B cell (primary cell): ENCODE measurements around the gene MTSS2. TPM values are rescaled to one million over a fixed set of nuclear protein-coding genes. Genes with fewer than 3 reads are reported as not detected.

Experiments
- ATAC-seq: fragments of 200-7000 bp; cut with Tn5 transposase; one replicate; pipeline ENCODE4 v1.10.0; 2021; ENCODE audit warnings: low read depth, mild to moderate bottlenecking, moderate number of reproducible peaks, moderate library complexity
- CTCF ChIA-PET: fragments of 350-600 bp; sonication (Branson Sonifier 250); formaldehyde crosslinking; loops from one replicate; lab custom pipeline; 2021; ENCODE audit warnings: antibody characterized with exemption, inconsistent platforms; lab: Charles Lee
- POLR2A ChIA-PET: fragments of 350-600 bp; sonication (Branson Sonifier 250); formaldehyde crosslinking; loops from one replicate; lab custom pipeline; 2021; ENCODE audit warnings: antibody characterized with exemption; lab: Charles Lee
- DNase-seq: peaks from one replicate; pipeline ENCODE4 v3.0.0; 2013
- H2AFZ ChIP-seq: 2 replicates; pipeline ENCODE4 v1.6.1; 2012; ENCODE audit warnings: mild to moderate bottlenecking, low read depth, low read length; ENCODE audit not compliant: insufficient read depth, poor library complexity, severe bottlenecking
- H3K27ac ChIP-seq, 2 donors: 1 replicate in 1 of 2; 2 replicates in 1 of 2; pipeline ENCODE4 v1.5.1; 2012 to 2013; ENCODE audit warnings: low read length in 2 of 2, mild to moderate bottlenecking in 2 of 2, moderate library complexity in 1 of 2
- H3K27me3 ChIP-seq, 4 experiments: fragments of 200-600 bp in 1 of 4; sonication (generic) in 1 of 4; replicated peaks in 1 of 4; 1 replicate in 2 of 4; 2 replicates in 2 of 4; pipeline versions ENCODE4 v1.6.1 to v1.7.0; 2013 to 2016; ENCODE audit warnings: low read length in 3 of 4, mild to moderate bottlenecking in 2 of 4, mixed read lengths in 1 of 4, moderate library complexity in 1 of 4; ENCODE audit not compliant: insufficient read depth in 4 of 4, control insufficient read depth in 3 of 4; ENCODE audit errors: control extremely low read depth in 1 of 4
- H3K36me3 ChIP-seq, 2 experiments: replicated peaks in 1 of 2; 1 replicate in 1 of 2; 2 replicates in 1 of 2; pipeline versions ENCODE4 v1.6.1 to v1.7.1; 2013; ENCODE audit warnings: low read length in 1 of 2; ENCODE audit not compliant: insufficient read depth in 2 of 2, control insufficient read depth in 1 of 2; ENCODE audit errors: control extremely low read depth in 1 of 2, extremely low read depth in 1 of 2
- H3K4me1 ChIP-seq, 2 donors: fragments of 200-600 bp in 1 of 2; sonication (generic) in 1 of 2; 1 replicate in 1 of 2; 2 replicates in 1 of 2; pipeline versions ENCODE4 v1.5.1 to v1.6.1; 2013 to 2017; ENCODE audit warnings: low read length in 2 of 2; ENCODE audit not compliant: control insufficient read depth in 2 of 2, insufficient read depth in 2 of 2
- H3K4me2 ChIP-seq: replicated peaks from 2 replicates; pipeline ENCODE3; 2012; ENCODE audit warnings: mild to moderate bottlenecking, low read depth, low read length; ENCODE audit not compliant: poor library complexity, severe bottlenecking
- H3K4me3 ChIP-seq, 5 experiments: fragments of 200-600 bp in 1 of 5; sonication (generic) in 1 of 5; 1 replicate in 3 of 5; 2 replicates in 2 of 5; pipeline versions ENCODE4 v1.5.1 to v1.7.0; 2011 to 2016; ENCODE audit warnings: low read length in 4 of 5, mild to moderate bottlenecking in 4 of 5, low read depth in 2 of 5, control low read depth in 1 of 5, moderate library complexity in 1 of 5; ENCODE audit not compliant: insufficient read depth in 1 of 5; ENCODE audit errors: control extremely low read depth in 1 of 5, extremely low read depth in 1 of 5
- H3K79me2 ChIP-seq: fragments of 200-600 bp; sonication (generic); one replicate; pipeline ENCODE4 v1.6.0; 2016; ENCODE audit warnings: low read length; ENCODE audit not compliant: control insufficient read depth, insufficient read depth
- H3K9ac ChIP-seq: fragments of 200-600 bp; sonication (generic); 2 replicates; pipeline ENCODE4 v1.6.1; 2017; ENCODE audit warnings: mild to moderate bottlenecking, low read length, moderate library complexity
- H3K9me3 ChIP-seq, 3 donors: one replicate each; pipeline versions ENCODE4 v1.6.1 to v1.7.1; 2013; ENCODE audit warnings: low read length in 2 of 3; ENCODE audit not compliant: control insufficient read depth in 2 of 3, insufficient read depth in 1 of 3; ENCODE audit errors: control extremely low read depth in 1 of 3
- H4K20me1 ChIP-seq: 2 replicates; pipeline ENCODE4 v1.6.0; 2012; ENCODE audit warnings: mild to moderate bottlenecking, low read length; ENCODE audit not compliant: insufficient read depth, control insufficient read depth, poor library complexity, severe bottlenecking
- H3K27ac Mint-ChIP-seq: one replicate; pipeline ENCODE4 v1.8.0; 2021; ENCODE audit warnings: mixed read lengths
- H3K27me3 Mint-ChIP-seq: one replicate; pipeline ENCODE4 v1.8.0; 2021; ENCODE audit warnings: mixed read lengths
- H3K4me1 Mint-ChIP-seq: one replicate; pipeline ENCODE4 v1.8.0; 2021; ENCODE audit warnings: mixed read lengths
- H3K4me3 Mint-ChIP-seq: one replicate; pipeline ENCODE4 v1.8.0; 2021; ENCODE audit warnings: mixed read lengths
- H3K9me3 Mint-ChIP-seq: one replicate; pipeline ENCODE4 v1.8.0; 2022; ENCODE audit warnings: mixed read lengths; ENCODE audit not compliant: insufficient read depth
- EZH2 ChIP-seq: IDR thresholded peaks from 2 replicates; pipeline ENCODE4 v1.6.1; 2012; ENCODE audit warnings: borderline replicate concordance, low read depth, mild to moderate bottlenecking, moderate library complexity, low read length; ENCODE audit not compliant: insufficient read depth, poor library complexity, severe bottlenecking
- WGBS: methylation state at CpG from one replicate; pipeline ENCODE4 v1.1.5; 2013; ENCODE audit warnings: missing lambda C conversion rate; ENCODE audit not compliant: insufficient coverage; 5-methylcytosine and 5-hydroxymethylcytosine counted together
- intact Hi-C: fragments of 100-400 bp; cut with micrococcal nuclease; formaldehyde crosslinking; loops from one replicate; pipeline ENCODE4 v1.10.0; 2022
- polyA plus RNA-seq: library from polyadenylated mRNA; depleted of rRNA; stranded (reverse); fragments of >200 nt; gene quantifications from 2 replicates; pipeline ENCODE4 v1.2.3, GENCODE V29; 2012
- total RNA-seq, 2 donors: library from RNA; stranded (reverse); fragments of 120-200 nt in 1 of 2; gene quantifications; 1 replicate in 1 of 2; 2 replicates in 1 of 2; pipeline versions ENCODE4 v1.2.3 to v1.2.4, GENCODE V29; 2013 to 2022
- TF ChIP-seq, protein P1 (sequence below): fragments of 200-600 bp; IDR thresholded peaks from one replicate; pipeline ENCODE4 v1.8.0; 2022; ENCODE audit warnings: antibody characterized with exemption, mild to moderate bottlenecking

The MTSS2 gene
- total and polyA plus RNA-seq, 2 donors (not counting 1 experiment from before 2014, with no cell fraction given) = 1.6 to 2.6 TPM

DNA sequence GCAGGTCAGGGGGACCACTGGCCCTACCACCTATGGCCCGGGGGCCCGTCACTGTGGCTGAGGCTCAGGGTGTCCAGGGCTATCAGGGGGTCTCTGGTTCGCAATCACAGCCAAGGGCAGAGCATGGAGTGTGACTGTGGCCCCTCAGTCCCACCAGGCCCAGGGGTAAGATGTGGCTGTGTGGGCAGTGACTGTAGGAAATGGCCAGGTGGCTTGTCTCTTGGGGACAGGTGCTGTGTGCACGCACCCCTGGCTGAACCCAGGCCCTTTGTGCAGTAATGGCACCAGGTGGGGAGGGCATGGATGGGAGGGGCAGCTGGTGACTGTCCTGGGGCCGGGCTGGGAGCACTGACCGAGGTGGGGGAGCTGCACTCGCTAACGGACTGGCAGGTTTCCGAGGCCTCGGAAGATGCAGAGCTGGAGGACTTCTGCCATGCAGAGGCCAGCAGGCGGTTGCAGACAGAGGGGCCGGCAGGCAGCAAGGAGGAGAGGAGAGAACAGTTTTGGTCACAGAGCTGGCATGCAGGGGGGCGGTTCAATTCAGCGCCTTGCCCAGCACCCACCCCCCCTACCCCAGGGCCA lies 20.6 kb downstream of the MTSS2 start:
- no peak for TF ChIP-seq EZH2
- TF ChIP-seq, protein P1, sequence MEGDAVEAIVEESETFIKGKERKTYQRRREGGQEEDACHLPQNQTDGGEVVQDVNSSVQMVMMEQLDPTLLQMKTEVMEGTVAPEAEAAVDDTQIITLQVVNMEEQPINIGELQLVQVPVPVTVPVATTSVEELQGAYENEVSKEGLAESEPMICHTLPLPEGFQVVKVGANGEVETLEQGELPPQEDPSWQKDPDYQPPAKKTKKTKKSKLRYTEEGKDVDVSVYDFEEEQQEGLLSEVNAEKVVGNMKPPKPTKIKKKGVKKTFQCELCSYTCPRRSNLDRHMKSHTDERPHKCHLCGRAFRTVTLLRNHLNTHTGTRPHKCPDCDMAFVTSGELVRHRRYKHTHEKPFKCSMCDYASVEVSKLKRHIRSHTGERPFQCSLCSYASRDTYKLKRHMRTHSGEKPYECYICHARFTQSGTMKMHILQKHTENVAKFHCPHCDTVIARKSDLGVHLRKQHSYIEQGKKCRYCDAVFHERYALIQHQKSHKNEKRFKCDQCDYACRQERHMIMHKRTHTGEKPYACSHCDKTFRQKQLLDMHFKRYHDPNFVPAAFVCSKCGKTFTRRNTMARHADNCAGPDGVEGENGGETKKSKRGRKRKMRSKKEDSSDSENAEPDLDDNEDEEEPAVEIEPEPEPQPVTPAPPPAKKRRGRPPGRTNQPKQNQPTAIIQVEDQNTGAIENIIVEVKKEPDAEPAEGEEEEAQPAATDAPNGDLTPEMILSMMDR = no peak
- Mint-ChIP-seq H3K9me3 (no peaks in the 10 kb centered on the region), H3K4me1 (no peaks in the 10 kb centered on the region), H3K27me3 (no peaks in the 10 kb centered on the region), H3K27ac (no peak overlapping the region), H3K4me3 (no peak overlapping the region)
- H3K36me3 ChIP-seq = no peaks in the 10 kb centered on the region
- no peaks in the 10 kb centered on the region for H4K20me1 ChIP-seq
- no peaks in the 10 kb centered on the region for H3K4me1 ChIP-seq
- WGBS = 99% methylated on average over 10 of the region's 14 CpGs
- no peak overlapping the region for H3K27ac ChIP-seq
- intact Hi-C loops = no loop called here
- no peaks in the 10 kb centered on the region for H3K27me3 ChIP-seq
- ChIA-PET POLR2A (no interaction called here), CTCF (no interaction called here)
- H3K79me2 ChIP-seq = no peaks in the 10 kb centered on the region
- H3K4me3 ChIP-seq = no peak overlapping the region
- no peak overlapping the region for H3K9ac ChIP-seq
- ATAC-seq (no peak), DNase-seq (no peak)
- no peak overlapping the region for H2AFZ ChIP-seq
- H3K4me2 ChIP-seq = no peak overlapping the region
- H3K9me3 ChIP-seq = no peaks in the 10 kb centered on the region

DNA sequence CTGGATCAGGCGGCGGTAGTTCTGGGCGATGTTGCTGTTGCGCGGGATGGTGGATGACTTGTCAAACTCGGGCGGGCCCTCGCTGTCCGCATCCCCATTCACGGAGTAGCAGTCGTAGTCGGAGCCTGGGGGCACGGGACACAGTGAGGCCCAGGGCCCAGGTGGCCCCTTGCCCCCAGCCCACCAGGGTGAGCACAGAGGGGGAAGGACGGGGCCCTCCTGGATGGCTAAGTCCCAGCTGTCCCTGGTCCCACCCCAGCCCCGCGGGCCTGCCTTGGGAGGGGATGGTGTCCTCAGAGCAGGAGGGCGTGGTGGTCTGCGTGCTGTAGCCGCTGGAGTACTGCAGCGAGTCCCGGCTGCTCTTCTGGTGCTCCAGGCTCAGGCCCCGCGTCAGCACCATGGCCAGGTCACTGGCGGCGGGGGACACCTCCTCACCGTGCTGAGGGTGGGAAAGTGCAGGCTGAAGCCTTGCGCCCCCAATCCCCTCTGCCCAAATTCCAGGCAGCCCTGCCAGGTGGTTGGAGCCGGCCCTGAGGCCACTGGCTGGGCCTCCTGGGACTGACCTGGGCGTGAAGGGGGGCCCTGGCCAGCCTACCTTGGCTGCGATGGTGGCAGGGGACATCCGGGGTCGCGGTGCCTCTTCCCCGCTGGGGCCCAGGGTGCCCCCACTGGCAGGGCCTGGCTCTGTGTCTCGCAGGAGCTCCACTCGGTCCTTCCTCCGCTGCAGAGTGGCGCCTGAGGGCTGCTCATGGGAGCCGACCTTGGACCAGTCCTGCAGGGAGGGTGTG lies 21.3 kb downstream of the MTSS2 start:
- no peak for ATAC-seq
- DNase-seq = no peak
- Histone ChIP-seq H3K9me3 (no peaks in the 10 kb centered on the region), H3K79me2 (no peaks in the 10 kb centered on the region), H3K4me2 (no peak overlapping the region), H3K36me3 (no peaks in the 10 kb centered on the region), H3K9ac (no peak overlapping the region), H3K27ac (no peak overlapping the region), H3K4me3 (no peak overlapping the region), H4K20me1 (no peaks in the 10 kb centered on the region), H2AFZ (no peak overlapping the region), H3K27me3 (no peaks in the 10 kb centered on the region), H3K4me1 (no peaks in the 10 kb centered on the region)
- Mint-ChIP-seq H3K4me1 (no peaks in the 10 kb centered on the region), H3K9me3 (no peaks in the 10 kb centered on the region), H3K27me3 (no peaks in the 10 kb centered on the region), H3K4me3 (no peak overlapping the region), H3K27ac (no peak overlapping the region)
- WGBS = 96% methylated on average over 39 of the region's 39 CpGs
- TF ChIP-seq, protein P1 = no peak
- TF ChIP-seq EZH2 = no peak
- ChIA-PET CTCF (no interaction called here), POLR2A (no interaction called here)
- intact Hi-C loops = no loop called here
